Measurements from ENCODE around the gene ZNF516.

The ZNF516 gene

DNA sequence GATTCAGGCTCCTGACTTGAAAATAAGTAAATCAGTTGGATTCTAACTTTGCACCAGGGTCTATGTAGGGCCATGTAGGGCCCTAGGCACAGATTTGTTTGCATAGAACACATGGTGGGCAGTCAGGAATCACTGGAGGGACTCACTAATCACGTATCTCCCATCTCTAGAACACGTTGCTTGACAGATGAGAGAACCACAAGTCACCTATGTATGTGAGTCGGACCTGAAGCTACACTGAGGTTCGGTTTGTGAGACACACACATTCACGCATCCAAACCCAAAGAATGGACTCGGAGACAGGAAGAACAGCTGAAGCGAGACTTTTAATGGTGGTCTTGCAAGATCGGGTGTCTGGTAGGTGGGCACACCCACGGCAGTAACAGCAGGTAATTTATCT, 157.0 kb downstream of the ZNF516 start:
- Histone ChIP-seq H3K9ac (ENCODE audit: low read depth, low read length) (no peak overlapping the region), H3K27ac (ENCODE audit: low read length) (no peak overlapping the region), H3K36me3 (ENCODE audit: insufficient read depth, low read depth, low read length) (no peaks in the 10 kb centered on the region), H3K4me3 (ENCODE audit: low read length) (no peak overlapping the region), H3K27me3 (ENCODE audit: insufficient read depth, low read length) (no peaks in the 10 kb centered on the region), H3K4me1 (ENCODE audit: insufficient read depth, low read length) (no peaks in the 10 kb centered on the region), H3K9me3 (ENCODE audit: insufficient read depth, low read depth, low read length) (peaks cover 6% of the 10 kb centered on the region)

DNA sequence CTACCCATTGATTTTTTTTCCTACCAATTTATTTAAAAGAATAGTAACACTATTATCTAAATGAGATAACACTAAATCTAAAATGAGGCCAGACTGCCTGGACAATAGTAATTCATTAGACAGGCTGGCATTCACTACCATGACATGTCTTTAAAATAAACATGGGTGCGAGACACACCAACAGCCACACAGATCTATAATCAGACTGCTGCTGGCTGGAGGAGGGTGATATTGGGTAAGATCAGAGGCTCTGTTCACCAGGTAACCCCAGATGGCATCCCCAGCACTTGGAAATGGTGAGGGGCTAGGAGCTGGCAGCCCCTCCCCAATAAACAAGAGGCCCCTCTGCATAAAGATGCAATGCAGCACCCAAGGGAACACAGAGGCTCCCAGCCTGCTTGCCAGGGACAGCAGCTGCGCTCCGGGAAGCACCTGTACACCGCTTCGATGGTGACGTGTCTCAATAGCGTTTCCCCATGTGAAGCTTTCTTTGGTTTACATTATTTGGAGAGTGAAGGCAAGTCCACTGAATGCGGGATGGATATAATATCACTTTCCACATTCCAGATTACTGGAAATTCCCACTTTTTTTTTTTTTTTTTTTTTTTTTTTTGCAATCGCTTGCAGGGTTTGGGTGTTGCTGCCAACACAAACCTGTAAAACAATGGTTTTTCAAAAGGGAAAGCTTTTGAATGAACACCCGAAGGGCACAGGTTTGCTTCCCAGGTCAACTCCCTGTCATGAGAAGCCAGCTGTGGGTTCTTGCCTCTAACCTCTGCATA, 159.0 kb downstream of the ZNF516 start:
- Histone ChIP-seq H3K27ac (ENCODE audit: low read length) (no peak overlapping the region), H3K4me3 (ENCODE audit: low read length) (no peak overlapping the region), H3K4me1 (ENCODE audit: insufficient read depth, low read length) (no peaks in the 10 kb centered on the region), H3K36me3 (ENCODE audit: insufficient read depth, low read depth, low read length) (no peaks in the 10 kb centered on the region), H3K9me3 (ENCODE audit: insufficient read depth, low read depth, low read length) (peaks cover 6% of the 10 kb centered on the region), H3K27me3 (ENCODE audit: insufficient read depth, low read length) (no peaks in the 10 kb centered on the region), H3K9ac (ENCODE audit: low read depth, low read length) (no peak overlapping the region)

DNA sequence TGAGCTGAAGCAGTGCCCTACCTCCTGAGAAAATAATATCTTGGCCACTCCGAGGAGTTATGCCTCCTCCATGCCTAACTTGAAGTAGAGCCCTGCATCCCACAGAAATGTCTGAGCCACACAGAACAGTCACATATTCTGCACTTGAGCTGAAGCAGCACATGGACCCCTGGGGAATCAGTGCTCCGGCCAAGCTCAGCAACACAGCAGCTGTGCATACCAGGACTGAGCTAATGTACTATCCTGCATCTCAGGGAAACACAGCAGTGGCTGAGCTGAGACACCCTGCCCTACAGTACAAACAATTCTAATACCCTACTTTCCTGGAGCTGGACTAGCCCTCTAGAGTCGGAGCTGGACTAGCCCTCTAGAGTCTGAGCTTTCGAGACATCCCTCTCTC, 166.9 kb downstream of the ZNF516 start:
- peaks cover 10% of the 10 kb centered on the region; the same call in 1 of the 2 replicates for H3K9me3 ChIP-seq (ENCODE audit: insufficient read depth, low read depth, low read length)
- no peaks in the 10 kb centered on the region for H3K27me3 ChIP-seq (ENCODE audit: insufficient read depth, low read length)
- no peaks in the 10 kb centered on the region for H3K4me1 ChIP-seq (ENCODE audit: insufficient read depth, low read length)
- no peak overlapping the region for H3K27ac ChIP-seq (ENCODE audit: low read length)
- H3K36me3 ChIP-seq (ENCODE audit: insufficient read depth, low read depth, low read length) = no peaks in the 10 kb centered on the region
- no peak overlapping the region for H3K9ac ChIP-seq (ENCODE audit: low read depth, low read length)
- no peak overlapping the region for H3K4me3 ChIP-seq (ENCODE audit: low read length)

DNA sequence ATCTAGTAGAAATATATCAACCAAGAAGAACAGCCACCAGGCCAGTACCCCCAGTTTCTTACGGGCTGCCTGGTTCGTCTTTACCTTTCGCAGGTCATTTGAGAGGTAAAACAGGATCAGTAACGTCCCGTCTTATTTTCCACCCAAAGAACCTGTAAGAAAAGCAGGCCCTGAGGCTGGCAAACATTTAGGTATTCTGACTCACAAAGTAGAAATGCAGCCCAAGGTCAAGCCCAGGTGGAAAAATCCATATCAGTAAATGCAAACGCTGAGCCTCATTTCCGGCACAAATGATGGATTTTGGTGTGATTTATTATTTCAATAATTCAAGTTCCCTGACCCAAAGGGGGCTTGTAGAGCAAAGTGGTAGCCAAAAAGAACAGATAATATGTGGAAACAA, 171.2 kb downstream of the ZNF516 start:
- Histone ChIP-seq H3K27me3 (ENCODE audit: insufficient read depth, low read length) (no peaks in the 10 kb centered on the region), H3K4me3 (ENCODE audit: low read length) (no peak overlapping the region), H3K9ac (ENCODE audit: low read depth, low read length) (no peak overlapping the region), H3K9me3 (ENCODE audit: insufficient read depth, low read depth, low read length) (no peaks in the 10 kb centered on the region), H3K36me3 (ENCODE audit: insufficient read depth, low read depth, low read length) (no peaks in the 10 kb centered on the region), H3K27ac (ENCODE audit: low read length) (no peak overlapping the region), H3K4me1 (ENCODE audit: insufficient read depth, low read length) (no peaks in the 10 kb centered on the region)

DNA sequence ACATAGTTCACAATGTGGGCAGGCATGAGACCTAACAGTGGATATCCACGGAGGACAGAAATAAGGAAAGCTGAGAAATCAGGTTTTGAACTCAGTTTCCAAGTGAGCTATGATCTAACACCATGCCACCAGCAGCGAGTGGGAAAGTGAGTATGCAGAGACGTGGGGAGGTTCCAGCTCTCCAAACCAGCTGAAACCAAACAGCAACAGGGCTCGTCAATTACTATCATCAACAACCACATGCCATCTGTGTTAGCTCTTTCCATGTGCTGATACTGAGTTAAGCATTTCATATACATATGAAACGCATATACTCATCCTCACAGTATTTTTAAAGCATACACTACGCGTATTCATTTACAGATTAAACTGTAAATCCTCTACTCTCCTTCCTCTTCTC, 172.4 kb downstream of the ZNF516 start:
- Histone ChIP-seq H3K4me1 (ENCODE audit: insufficient read depth, low read length) (no peaks in the 10 kb centered on the region), H3K9me3 (ENCODE audit: insufficient read depth, low read depth, low read length) (no peaks in the 10 kb centered on the region), H3K27me3 (ENCODE audit: insufficient read depth, low read length) (no peaks in the 10 kb centered on the region), H3K27ac (ENCODE audit: low read length) (no peak overlapping the region), H3K9ac (ENCODE audit: low read depth, low read length) (no peak overlapping the region), H3K4me3 (ENCODE audit: low read length) (no peak overlapping the region), H3K36me3 (ENCODE audit: insufficient read depth, low read depth, low read length) (no peaks in the 10 kb centered on the region)

DNA sequence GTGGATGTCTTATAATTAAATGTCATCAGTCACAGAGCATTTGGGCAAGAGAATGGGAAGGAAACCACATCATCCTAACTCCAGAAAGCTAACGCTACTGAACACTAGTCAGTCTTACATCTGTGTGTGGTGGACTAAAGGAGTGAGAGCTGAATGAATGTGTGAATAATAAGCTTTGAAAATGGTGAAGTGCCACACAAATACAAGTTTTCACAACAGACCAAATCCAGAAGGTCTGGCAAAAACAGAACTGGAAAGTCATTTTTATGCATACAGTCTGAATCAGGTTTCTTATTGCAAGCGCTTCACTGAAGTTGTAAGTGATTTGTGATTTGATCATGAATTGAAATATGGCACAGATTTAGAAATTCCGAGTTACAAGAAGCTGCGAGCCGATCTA, 175.7 kb downstream of the ZNF516 start:
- Histone ChIP-seq H3K36me3 (ENCODE audit: insufficient read depth, low read depth, low read length) (no peaks in the 10 kb centered on the region), H3K9me3 (ENCODE audit: insufficient read depth, low read depth, low read length) (no peaks in the 10 kb centered on the region), H3K27me3 (ENCODE audit: insufficient read depth, low read length) (no peaks in the 10 kb centered on the region), H3K9ac (ENCODE audit: low read depth, low read length) (no peak overlapping the region), H3K4me1 (ENCODE audit: insufficient read depth, low read length) (peaks cover 6% of the 10 kb centered on the region; the same call in 1 of the 2 replicates), H3K4me3 (ENCODE audit: low read length) (no peak overlapping the region), H3K27ac (ENCODE audit: low read length) (no peak overlapping the region)

DNA sequence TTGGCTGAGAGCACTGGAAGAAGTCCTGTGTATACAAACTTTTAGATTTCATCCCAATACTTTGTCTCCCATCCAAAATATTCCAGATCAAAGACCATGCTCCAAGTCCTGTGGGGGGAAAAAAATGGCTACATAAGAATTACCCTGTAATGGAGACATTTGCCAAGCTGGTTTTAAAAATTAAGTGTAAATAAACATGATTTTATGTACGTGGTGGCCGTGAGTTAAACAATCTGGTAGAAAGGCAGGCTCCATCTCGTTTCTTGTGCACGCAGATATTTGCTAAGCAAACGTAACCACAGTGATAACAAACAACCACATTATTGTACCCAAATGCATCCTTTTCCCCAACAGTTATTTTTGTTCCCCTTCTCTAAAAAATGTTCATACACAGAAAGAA, 176.4 kb downstream of the ZNF516 start:
- no peak overlapping the region for H3K4me3 ChIP-seq (ENCODE audit: low read length)
- H3K4me1 ChIP-seq (ENCODE audit: insufficient read depth, low read length) = peaks cover 13% of the 10 kb centered on the region; the same call in 1 of the 2 replicates
- H3K36me3 ChIP-seq (ENCODE audit: insufficient read depth, low read depth, low read length) = no peaks in the 10 kb centered on the region
- no peak overlapping the region for H3K27ac ChIP-seq (ENCODE audit: low read length)
- H3K27me3 ChIP-seq (ENCODE audit: insufficient read depth, low read length) = no peaks in the 10 kb centered on the region
- H3K9ac ChIP-seq (ENCODE audit: low read depth, low read length) = no peak overlapping the region
- H3K9me3 ChIP-seq (ENCODE audit: insufficient read depth, low read depth, low read length) = no peaks in the 10 kb centered on the region

DNA sequence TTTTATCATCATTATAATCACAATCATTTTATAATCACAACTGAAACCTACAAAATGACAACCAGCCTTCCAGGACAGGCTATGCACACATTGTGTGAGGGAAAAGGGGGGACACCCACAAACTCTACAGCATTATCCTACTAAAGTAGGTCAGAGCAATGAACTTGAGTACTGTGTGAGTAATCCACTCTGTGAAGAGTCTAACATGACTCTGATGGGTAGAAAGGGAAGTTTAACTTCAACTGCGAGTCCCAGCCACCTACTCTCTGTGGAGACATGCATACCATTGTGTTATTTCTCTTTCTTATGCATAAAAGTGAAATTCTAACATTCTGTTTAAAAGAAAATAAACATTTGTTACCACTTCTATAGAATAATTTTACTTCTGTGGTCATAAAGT, 177.9 kb downstream of the ZNF516 start:
- H3K27me3 ChIP-seq (ENCODE audit: insufficient read depth, low read length) = no peaks in the 10 kb centered on the region

DNA sequence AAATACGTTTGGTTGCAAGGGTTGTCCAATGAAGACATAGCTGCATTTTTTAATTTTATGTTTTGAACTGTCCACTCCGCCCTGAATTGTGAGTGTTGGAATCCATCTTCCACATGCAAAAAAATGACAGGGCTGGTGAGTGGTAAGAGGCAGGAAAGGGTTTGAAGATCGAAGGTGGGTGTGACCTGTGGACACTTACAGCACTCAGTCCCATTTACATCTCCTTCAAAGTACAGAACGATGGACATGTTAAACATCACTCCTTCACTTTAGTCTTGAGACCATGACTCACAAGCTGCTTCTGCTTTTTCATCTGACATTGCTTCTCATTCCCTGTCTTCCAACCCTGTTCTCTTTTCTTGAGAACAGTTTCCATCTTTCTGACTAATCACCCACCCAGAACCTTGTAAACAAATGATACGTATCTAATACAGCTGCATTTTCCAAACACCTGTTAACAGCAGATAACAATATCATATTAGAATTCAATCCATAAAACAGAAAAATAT, 179.3 kb downstream of the ZNF516 start:
- Histone ChIP-seq H3K4me3 (ENCODE audit: low read length) (no peak overlapping the region), H3K36me3 (ENCODE audit: insufficient read depth, low read depth, low read length) (no peaks in the 10 kb centered on the region), H3K27ac (ENCODE audit: low read length) (no peak overlapping the region), H3K9me3 (ENCODE audit: insufficient read depth, low read depth, low read length) (no peaks in the 10 kb centered on the region), H3K27me3 (ENCODE audit: insufficient read depth, low read length) (no peaks in the 10 kb centered on the region), H3K4me1 (ENCODE audit: insufficient read depth, low read length) (peaks cover 13% of the 10 kb centered on the region; the same call in 1 of the 2 replicates), H3K9ac (ENCODE audit: low read depth, low read length) (no peak overlapping the region)

More for the DNA sequence above, 177.9 kb downstream of the ZNF516 start:
- Histone ChIP-seq H3K9ac (ENCODE audit: low read depth, low read length) (no peak overlapping the region), H3K9me3 (ENCODE audit: insufficient read depth, low read depth, low read length) (no peaks in the 10 kb centered on the region), H3K36me3 (ENCODE audit: insufficient read depth, low read depth, low read length) (no peaks in the 10 kb centered on the region), H3K4me1 (ENCODE audit: insufficient read depth, low read length) (peaks cover 13% of the 10 kb centered on the region; the same call in 1 of the 2 replicates), H3K27ac (ENCODE audit: low read length) (no peak overlapping the region), H3K4me3 (ENCODE audit: low read length) (no peak overlapping the region)

DNA sequence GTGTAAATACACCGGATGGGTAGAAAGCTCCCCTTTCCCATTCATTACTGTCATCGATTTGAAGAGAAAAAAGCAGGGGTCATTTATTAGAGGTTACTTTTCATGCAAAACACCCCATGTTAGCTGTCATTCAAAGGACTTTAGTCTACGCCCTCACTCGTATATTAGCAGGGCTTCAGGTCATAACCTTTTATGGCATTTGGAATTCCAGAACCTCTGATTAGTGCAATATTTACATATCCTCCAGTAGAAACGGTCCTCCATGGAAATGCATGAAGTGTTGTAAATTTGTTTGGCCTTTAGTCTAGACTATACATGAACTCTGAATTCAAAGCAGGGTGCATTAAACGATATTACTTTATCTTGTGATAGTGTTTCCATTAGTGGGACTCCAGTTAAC, 180.5 kb downstream of the ZNF516 start:
- no peaks in the 10 kb centered on the region for H3K36me3 ChIP-seq (ENCODE audit: insufficient read depth, low read depth, low read length)
- peaks cover 13% of the 10 kb centered on the region; the same call in 1 of the 2 replicates for H3K4me1 ChIP-seq (ENCODE audit: insufficient read depth, low read length)
- no peaks in the 10 kb centered on the region for H3K27me3 ChIP-seq (ENCODE audit: insufficient read depth, low read length)
- no peak overlapping the region for H3K9ac ChIP-seq (ENCODE audit: low read depth, low read length)
- H3K27ac ChIP-seq (ENCODE audit: low read length) = no peak overlapping the region
- H3K4me3 ChIP-seq (ENCODE audit: low read length) = no peak overlapping the region; the same call in 1 of the 2 replicates
- H3K9me3 ChIP-seq (ENCODE audit: insufficient read depth, low read depth, low read length) = no peaks in the 10 kb centered on the region

DNA sequence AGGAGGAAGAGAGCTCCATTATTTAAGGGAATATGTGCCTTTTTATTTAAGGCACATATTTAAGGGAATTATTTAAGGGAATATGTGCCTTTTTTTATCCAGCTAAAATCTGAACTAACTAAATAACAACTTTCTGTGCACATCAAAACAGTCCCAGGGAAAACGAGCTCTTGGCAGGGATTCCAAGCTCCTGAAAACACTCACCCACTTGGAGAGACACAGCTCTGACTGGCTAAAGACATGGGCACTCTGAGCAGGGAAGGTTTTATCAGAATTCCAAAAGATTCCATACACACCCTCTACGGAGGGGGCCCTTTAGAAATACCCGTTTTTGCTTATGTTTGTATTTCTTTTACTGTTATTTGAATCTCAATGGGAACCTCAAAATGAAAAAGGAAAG, 181.0 kb downstream of the ZNF516 start:
- H3K9me3 ChIP-seq (ENCODE audit: insufficient read depth, low read depth, low read length) = no peaks in the 10 kb centered on the region
- H3K9ac ChIP-seq (ENCODE audit: low read depth, low read length) = no peak overlapping the region
- H3K4me1 ChIP-seq (ENCODE audit: insufficient read depth, low read length) = peaks cover 13% of the 10 kb centered on the region; the same call in 1 of the 2 replicates
- H3K4me3 ChIP-seq (ENCODE audit: low read length) = no peak overlapping the region; the same call in 1 of the 2 replicates
- H3K27me3 ChIP-seq (ENCODE audit: insufficient read depth, low read length) = no peaks in the 10 kb centered on the region
- H3K36me3 ChIP-seq (ENCODE audit: insufficient read depth, low read depth, low read length) = no peaks in the 10 kb centered on the region
- no peak overlapping the region for H3K27ac ChIP-seq (ENCODE audit: low read length)
